Esophagus squamous epithelium (tissue), 4 donors: ENCODE data around the gene SPRED3.

Source experiments
- POLR2A ChIP-seq, 4 donors: fragments of 450-650 bp; IDR thresholded peaks; one replicate each; pipeline ENCODE4 v1.6.1; 2017; ENCODE audit warnings: antibody characterized with exemption in 4 of 4, mild to moderate bottlenecking in 4 of 4, moderate library complexity in 3 of 4
- TF ChIP-seq, protein P1 (sequence below), 6 experiments: fragments of 450-650 bp in 4 of 6; fragments of 200-600 bp in 2 of 6; sonication (generic) in 2 of 6; IDR thresholded peaks; one replicate each; pipeline ENCODE4 v1.5.1; 2016 to 2019; ENCODE audit warnings: antibody characterized with exemption in 6 of 6, mild to moderate bottlenecking in 4 of 6, moderate library complexity in 4 of 6

DNA sequence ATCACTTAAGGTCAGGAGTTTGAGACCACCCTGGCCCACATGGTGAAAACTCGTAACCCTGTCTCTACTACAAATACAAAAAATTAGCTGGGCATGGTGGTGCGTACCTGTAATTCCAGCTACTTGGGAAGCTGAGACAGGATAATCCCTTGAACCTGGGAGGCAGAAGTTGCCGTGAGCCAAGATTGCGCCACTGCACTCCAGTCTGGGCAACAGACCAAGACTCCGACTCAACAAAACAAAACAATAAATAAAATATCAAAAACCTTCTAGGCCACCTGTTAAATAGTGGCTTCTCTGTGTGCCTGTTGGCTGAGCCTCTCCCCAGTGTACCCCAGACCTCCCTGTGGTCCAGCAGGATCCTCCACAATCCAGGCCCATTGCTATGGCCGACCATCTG lies 17.4 kb upstream of the SPRED3 start:
- TF ChIP-seq POLR2A (IDR thresholded peaks at IDR 0.05), result no peak
- TF ChIP-seq, protein P1, sequence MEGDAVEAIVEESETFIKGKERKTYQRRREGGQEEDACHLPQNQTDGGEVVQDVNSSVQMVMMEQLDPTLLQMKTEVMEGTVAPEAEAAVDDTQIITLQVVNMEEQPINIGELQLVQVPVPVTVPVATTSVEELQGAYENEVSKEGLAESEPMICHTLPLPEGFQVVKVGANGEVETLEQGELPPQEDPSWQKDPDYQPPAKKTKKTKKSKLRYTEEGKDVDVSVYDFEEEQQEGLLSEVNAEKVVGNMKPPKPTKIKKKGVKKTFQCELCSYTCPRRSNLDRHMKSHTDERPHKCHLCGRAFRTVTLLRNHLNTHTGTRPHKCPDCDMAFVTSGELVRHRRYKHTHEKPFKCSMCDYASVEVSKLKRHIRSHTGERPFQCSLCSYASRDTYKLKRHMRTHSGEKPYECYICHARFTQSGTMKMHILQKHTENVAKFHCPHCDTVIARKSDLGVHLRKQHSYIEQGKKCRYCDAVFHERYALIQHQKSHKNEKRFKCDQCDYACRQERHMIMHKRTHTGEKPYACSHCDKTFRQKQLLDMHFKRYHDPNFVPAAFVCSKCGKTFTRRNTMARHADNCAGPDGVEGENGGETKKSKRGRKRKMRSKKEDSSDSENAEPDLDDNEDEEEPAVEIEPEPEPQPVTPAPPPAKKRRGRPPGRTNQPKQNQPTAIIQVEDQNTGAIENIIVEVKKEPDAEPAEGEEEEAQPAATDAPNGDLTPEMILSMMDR (IDR thresholded peaks at IDR 0.05), result no peak
